GM10248 (cell line): ENCODE measurements around the gene COPG2.

ENCODE experiments used
- CTCF ChIA-PET: fragments of 300-600 bp; sonication (Branson Sonifier 250); formaldehyde crosslinking; extraction: SDS; loops from one replicate; lab custom pipeline; 2021; ENCODE audit warnings: antibody characterized with exemption; lab: Yijun Ruan, JAX
- POLR2A ChIA-PET: fragments of 350-650 bp; sonication (Branson Sonifier 250); formaldehyde crosslinking; extraction: SDS; loops from one replicate; lab custom pipeline; 2020; ENCODE audit warnings: antibody characterized with exemption; lab: Yijun Ruan, JAX
- DNase-seq: peaks from one replicate; pipeline ENCODE4 v3.0.0; 2012; ENCODE audit errors: extremely low spot score
- TF ChIP-seq, protein P1 (sequence below): IDR thresholded peaks from 2 replicates; pipeline ENCODE4 v1.5.1; 2012; ENCODE audit warnings: mild to moderate bottlenecking, low read depth; ENCODE audit errors: extremely low read depth, missing control alignments, control extremely low read depth

COPG2 gene

DNA sequence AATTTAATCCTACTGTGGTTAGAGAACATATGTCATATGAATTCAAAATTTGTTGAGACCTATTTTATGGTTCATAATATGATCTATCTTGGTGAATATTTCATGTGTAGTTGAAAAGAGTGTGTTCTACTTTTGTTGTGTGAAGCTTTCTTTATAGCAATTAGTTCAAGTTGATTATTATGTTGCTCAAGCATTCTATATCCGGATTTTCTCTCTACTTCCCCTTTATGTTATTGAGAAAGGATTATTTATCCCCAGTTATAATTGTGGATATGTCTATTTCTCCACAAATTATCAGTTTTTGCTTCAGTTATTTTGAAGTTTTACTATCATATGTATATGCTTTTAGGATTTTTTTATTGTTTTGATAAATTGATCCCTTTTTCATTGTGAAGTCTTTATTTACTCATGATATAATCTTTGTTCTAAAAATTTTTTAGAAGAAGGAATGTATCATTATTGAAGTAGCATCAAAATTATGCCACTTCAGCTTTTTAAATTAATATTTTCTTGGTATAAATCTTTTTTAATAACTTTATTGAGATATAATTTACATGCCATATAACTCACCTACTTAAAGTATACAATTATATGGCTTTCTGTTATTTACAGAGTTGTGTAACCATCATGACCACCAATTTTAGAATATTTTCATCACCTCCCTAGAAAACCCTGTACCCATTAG lies 188.7 kb downstream of the COPG2 start:
- CTCF ChIA-PET: interaction anchor here (1.2 to 1.5 kb wide), 3 partner anchors 7 to 26 kb away, joined by 3 to 4 read pairs (median 3); no protein-coding TSS in a partner anchor
- TF ChIP-seq, protein P1, sequence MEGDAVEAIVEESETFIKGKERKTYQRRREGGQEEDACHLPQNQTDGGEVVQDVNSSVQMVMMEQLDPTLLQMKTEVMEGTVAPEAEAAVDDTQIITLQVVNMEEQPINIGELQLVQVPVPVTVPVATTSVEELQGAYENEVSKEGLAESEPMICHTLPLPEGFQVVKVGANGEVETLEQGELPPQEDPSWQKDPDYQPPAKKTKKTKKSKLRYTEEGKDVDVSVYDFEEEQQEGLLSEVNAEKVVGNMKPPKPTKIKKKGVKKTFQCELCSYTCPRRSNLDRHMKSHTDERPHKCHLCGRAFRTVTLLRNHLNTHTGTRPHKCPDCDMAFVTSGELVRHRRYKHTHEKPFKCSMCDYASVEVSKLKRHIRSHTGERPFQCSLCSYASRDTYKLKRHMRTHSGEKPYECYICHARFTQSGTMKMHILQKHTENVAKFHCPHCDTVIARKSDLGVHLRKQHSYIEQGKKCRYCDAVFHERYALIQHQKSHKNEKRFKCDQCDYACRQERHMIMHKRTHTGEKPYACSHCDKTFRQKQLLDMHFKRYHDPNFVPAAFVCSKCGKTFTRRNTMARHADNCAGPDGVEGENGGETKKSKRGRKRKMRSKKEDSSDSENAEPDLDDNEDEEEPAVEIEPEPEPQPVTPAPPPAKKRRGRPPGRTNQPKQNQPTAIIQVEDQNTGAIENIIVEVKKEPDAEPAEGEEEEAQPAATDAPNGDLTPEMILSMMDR: no peak

DNA sequence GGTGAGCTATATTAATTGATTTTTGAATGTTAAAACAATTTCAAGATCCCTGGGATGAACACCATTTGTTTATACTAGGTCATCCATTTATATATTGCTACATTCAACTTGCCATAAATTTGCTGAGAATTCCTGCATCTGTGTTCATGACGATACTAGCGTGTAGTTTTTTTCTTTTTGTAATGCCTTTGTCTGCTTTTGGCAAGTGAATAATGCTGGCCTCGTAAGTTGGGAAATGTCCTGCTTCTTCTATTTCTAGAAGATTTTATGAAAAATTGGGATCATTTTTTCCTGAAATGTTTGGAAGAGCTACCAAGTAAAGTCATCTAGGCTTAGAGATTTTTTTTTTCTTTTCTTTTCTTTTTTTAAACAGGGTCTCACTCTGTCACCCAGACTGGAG lies 189.6 kb downstream of the COPG2 start:
- no peak for DNase-seq
- TF ChIP-seq, protein P1: no peak
- ChIA-PET CTCF (interaction anchor here (1.2 to 1.5 kb wide), 3 partner anchors 8 to 25 kb away, joined by 3 to 4 read pairs (median 3); no protein-coding TSS in a partner anchor), POLR2A (no interaction called here)

More for the DNA sequence above, 188.7 kb downstream of the COPG2 start:
- no peak for DNase-seq
- POLR2A ChIA-PET: no interaction called here

DNA sequence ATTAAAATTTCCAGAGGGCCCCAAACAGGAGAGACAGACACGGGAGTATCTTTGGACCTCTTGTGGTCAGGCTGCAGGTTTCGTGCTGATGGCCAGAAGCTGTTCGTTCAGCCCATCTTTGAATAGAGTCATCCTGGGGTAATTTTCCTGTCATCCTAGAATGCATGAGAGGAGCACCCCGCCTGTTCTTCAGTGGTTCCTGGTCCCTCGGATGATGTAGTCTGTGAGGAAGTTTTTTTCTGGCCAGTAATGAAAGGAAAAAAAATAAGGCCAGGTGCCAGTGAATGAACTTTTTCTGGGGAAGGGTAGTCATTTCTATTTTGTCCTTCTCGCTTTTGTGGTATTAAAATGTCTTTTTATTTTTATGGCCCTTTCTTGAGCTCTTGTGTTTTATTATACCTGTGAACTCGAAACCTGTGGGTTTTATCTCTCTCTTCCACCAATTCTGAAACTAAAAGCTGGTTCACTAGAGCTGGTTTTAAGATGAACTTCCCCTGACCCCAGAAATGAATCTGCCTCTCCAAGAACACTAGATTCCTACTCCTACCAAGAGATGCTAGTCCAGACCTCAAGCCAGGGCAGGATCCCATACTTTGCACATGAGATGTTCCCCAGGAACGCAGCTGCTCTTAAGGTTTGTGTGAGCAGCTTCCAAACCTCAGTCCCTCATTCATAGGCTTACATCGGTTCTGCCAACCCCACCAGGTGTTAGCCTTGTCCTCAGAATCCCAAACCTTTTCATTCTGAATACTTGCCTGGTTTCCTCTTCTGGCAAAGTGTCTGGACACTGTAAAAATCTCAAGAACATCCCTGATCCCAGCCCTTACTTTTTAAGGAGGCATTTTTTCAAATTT lies 192.0 kb downstream of the COPG2 start:
- CTCF ChIA-PET: interaction anchor here (0.9 to 1.2 kb wide), 5 partner anchors 12 to 49 kb away, joined by 3 read pairs; no protein-coding TSS in a partner anchor
- POLR2A ChIA-PET: no interaction called here
- no peak for DNase-seq
- TF ChIP-seq, protein P1: no peak

DNA sequence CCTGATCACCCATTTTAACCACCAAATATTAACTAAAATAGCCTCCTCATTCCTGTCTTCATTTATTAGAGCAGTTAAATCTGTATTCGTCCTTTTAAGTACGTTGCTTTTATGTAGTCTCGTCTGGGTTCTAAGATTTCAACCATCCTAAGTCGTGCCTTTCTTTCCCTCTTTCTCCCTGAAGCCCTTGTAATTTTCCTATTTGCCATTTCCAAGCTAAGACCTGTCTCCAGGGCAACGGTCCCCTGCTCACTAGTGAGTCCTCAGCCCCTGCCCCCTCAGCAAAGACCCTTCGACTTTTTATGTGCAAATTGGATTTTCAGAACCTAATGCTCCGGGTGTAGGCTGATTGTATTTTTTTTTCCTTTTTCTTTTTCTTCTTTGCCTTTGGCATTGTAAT lies 192.8 kb downstream of the COPG2 start:
- CTCF ChIA-PET: interaction anchor here (1.2 kb wide), 1 partner anchor 12 kb away, joined by 3 read pairs; no protein-coding TSS in a partner anchor
- TF ChIP-seq, protein P1: no peak
- POLR2A ChIA-PET: no interaction called here
- no peak for DNase-seq

DNA sequence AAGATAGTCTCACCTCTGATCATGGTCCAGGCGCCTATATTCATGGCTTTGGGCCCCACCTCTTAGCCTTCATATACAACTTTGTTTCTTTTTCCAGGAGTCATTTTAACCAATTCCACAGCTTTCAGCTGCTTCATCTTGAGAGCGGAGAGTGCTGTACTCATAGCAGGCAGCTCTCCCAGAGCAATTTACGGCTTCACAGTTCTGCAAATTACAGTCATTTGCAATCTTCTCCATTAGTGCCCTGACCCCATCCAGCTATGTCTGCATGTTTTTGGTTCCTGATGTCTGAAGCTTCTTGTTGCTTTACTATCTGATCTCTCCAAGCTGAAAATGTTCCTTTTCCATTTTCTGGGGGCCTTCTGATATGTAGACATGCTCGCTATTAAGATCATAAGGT lies 194.7 kb downstream of the COPG2 start:
- POLR2A ChIA-PET: no interaction called here
- TF ChIP-seq, protein P1: no peak
- no peak for DNase-seq
- CTCF ChIA-PET: interaction anchor here (1.1 to 1.3 kb wide), 2 partner anchors 10 to 11 kb away, joined by 3 to 6 read pairs; no protein-coding TSS in a partner anchor

DNA sequence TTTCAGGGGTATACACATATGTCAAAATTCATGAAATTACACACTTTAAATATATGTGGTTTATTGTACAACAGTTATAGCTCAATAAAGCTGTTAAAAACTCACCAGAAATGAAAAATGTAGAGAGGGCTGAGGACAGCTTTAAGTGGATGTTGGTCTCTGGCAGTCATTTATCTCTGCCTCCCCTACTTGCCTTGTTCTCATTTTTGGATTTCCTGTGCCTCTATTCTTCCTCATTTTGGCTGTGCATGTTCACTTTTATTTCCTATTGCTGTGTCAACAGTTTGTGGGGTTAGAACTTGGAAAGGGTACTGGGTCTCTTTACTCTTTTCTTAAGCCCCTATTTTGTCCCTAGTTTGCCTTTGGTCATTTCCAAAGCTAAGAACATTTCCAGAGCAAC lies 195.3 kb downstream of the COPG2 start:
- TF ChIP-seq, protein P1: no peak
- CTCF ChIA-PET: interaction anchor here (0.7 to 1.3 kb wide), 3 partner anchors 9 to 11 kb away, joined by 3 to 6 read pairs (median 4); no protein-coding TSS in a partner anchor
- DNase-seq: no peak
- POLR2A ChIA-PET: no interaction called here
